Gastrocnemius medialis (tissue), 4 donors: ENCODE measurements around the gene RFXANK.

Experiments used
- CTCF ChIP-seq, 5 experiments: fragments of 450-650 bp in 3 of 5; fragments of 200-600 bp in 2 of 5; sonication (generic) in 2 of 5; IDR thresholded peaks in 4 of 5; conservative IDR thresholded peaks in 1 of 5; 1 replicate in 4 of 5; 2 replicates in 1 of 5; pipeline ENCODE4 v1.5.1; 2016 to 2019; ENCODE audit warnings: antibody characterized with exemption in 5 of 5, mild to moderate bottlenecking in 3 of 5, moderate library complexity in 3 of 5
- POLR2A ChIP-seq, 2 donors: fragments of 450-650 bp; IDR thresholded peaks; one replicate each; pipeline ENCODE4 v1.6.1; 2017; ENCODE audit warnings: antibody characterized with exemption in 2 of 2, mild to moderate bottlenecking in 2 of 2, moderate library complexity in 2 of 2

DNA sequence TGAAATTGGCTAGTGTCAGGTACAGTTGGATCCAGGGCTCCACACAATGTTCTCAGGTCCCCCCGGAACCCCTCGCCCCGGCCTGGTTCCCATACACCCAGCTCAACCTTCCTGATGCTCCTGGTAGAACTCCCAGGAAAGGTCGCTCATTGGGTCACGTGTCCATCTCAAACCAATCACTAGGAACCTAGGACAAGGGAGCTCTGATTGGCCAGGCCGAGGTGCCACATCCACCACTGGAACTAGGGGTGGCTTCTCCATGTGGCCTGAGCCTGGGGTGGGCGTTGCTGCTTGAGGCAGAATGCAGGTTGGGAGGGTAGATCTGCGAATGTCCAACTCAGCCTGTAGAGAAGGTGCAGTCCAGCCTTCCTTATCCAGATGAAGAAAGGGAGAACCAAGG lies 15.1 kb upstream of the RFXANK start:
- TF ChIP-seq CTCF (IDR thresholded peaks at IDR 0.05 in 4 of 5, conservative IDR thresholded peaks at IDR 0.05 in 1 of 5) (no peak), POLR2A (IDR thresholded peaks at IDR 0.05) (no peak)
